GM11168 (cell line): ENCODE data around the gene CYP27B1.

ENCODE experiments used
- in situ Hi-C: fragments of 300-500 bp; cut with MboI; formaldehyde crosslinking; loops from one replicate; pipeline ENCODE4 v1.12.0; 2022; ENCODE audit warnings: low sequenced_read_pairs; ENCODE audit not compliant: unreplicated experiment

Gene CYP27B1

DNA sequence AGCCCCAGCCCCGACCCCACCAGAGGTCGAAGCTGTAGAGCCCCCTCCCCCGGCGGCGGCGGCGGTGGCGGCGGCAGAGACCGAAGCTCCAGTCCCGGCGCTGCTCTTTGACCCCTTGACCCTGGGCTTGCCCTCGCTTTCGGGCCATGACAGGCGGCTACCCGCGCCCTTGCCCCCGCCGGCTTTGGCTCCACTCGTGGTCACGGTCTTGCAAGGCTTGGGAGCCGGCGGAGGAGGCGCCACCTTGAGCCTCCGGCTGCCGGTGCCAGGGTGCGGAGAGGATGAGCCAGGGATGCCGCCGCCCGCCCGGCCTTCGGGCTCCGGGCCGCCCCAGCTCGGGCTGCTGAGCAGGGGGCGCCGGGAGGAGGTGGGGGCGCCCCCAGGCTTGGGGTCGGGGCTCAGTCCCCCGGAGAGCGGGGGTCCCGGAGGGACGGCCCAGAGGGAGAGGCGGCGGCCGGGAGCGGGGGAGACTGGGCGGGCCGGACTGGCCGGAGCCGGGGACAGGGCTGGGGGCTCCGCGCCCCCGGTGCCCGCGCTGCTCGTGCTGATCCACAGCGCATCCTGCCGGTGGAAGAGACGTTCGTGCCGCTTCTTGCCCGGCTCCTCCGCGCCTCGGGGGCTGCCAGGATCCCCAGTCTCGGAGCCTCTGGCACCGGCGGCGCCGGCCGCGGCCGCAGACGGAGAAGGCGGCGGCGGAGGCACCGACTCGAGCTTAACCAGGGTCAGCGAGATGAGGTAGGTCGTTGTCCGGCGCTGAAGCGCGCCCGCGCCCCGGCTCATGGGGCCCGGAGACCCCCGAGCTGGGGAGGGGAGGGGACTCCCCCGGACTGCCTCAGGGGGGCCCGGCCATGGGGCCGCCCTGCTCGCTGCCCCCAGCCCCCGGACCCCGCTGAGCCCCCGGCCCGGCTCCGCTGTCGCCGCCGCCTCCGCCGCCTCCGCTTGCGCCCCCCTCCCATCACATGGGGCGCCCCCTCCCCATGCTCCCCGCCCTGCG, 29.1 kb downstream of the CYP27B1 start:
- in situ Hi-C loops: no loop called here

DNA sequence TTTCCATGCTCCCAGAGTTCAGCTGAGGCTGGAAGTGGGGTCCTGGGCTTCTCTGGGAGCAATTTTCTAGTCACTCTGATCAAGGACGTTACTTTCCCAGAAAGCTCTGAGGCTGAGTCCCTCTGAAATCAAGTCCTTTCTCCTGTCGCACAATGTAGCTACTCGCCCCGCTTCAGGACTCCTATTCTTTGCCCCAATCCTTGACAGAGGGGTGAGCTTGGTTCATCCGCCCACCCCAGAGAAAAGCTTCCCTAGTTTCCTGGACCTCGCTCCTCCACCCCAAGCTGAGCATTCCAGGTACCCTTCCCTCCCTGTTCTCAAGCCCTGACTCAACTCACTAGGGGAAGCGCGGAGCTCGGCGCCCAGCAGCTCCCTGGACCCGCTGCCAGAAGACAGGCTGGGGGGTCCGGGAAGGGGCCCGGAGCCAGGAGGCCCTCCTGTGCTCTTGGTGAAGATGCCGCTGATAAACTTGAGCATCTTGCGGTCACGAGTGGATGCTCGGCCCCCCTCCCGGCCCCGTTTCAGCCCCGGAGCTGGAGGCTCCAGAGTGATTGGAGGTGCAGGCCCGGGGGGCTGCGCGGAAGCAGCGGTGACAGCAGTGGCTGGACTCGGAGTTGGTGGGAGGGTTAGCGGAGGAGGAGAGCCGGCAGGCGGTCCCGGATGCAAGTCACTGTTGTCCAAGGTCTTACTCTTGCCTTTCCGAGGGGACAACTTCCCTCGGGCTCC, 30.0 kb downstream of the CYP27B1 start:
- in situ Hi-C loops: no loop called here

GRCh38 chr12:57735952-57736740, 30.7 kb downstream of the CYP27B1 start:
- in situ Hi-C loops: no loop called here

GRCh38 chr12:57735198-57735855, 31.6 kb downstream of the CYP27B1 start:
- in situ Hi-C loops: no loop called here

GRCh38 chr12:57734591-57734990, 32.3 kb downstream of the CYP27B1 start:
- in situ Hi-C loops: no loop called here

DNA sequence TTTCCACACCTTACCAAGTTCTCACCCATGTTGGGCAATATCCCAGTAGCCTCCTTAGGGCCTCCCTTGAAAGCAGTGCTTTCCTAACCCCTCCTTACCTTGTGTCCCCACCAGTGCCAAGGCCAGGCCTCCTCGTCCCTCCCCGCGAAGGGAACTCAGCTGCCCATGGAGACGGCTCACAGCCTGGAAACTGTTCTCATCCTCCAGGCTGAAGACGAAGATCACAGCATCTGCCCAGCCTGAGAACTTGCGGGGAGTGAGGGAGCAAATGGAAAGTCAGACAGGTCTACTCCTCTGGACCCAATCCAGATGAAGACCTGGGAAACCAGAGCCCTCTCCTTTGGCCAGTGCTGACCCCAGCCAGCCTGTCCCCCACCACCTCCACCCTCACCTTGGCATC, 33.0 kb downstream of the CYP27B1 start:
- in situ Hi-C loops: no loop called here

DNA sequence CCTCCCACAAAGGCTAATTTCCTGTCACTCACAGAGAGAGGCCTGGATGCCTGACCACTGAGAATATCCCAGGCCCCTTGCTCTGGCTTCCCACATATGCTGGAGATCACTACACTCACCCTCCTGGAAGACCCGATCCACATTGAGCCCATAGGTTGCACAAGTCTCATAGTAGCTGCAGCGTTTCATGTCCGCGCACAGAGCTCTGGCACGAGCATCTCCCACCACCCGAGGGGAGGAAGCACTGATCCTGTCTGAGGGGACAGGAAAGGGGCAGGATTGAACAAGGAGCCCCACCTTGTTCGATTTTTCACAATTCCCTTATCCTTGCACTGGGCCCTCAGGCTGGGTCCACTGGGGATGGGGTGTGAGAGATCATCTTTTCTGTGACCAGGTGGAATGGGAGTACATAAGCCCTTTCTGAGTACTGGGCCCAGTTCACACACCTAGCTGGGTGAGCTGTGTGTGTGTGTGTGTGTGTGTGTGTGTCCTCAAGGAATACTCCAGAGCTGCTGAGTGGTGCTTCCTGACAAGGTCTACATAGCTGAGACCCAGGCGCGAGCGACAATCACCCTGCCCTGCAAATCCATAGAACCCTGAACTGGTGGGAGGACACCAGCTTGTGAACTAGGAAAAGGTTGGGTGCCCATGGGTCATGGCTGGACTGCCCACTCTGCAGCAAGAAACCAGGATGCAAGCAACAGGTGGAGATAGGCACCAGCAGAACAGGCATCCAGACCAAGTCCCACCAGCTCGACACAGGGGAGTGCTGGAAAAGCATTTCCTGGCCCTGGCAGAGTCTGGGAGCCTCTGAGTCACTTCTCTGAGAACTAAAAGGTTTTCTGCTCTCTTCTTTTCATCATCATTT, 33.9 kb downstream of the CYP27B1 start:
- in situ Hi-C loops: no loop called here

DNA sequence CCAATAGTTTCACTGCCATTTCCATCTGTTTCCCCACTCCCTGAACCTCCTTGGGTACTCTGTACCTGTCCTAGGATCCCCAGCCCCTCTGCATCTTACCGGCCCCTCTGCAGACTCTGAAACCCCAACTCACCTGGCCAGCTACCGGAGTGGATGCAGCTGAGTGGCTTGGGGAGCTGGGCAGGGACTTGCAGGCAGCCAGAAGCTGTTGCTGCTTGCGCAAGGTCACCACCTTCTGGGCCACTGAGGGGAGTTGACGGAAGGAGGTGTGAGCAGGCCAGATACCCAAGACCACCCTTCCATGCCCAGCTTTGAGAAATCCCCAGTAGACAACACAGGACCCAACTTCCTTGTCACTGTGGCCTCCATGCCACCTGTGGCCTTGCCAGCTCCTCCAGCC, 34.6 kb downstream of the CYP27B1 start:
- in situ Hi-C loops: no loop called here

DNA sequence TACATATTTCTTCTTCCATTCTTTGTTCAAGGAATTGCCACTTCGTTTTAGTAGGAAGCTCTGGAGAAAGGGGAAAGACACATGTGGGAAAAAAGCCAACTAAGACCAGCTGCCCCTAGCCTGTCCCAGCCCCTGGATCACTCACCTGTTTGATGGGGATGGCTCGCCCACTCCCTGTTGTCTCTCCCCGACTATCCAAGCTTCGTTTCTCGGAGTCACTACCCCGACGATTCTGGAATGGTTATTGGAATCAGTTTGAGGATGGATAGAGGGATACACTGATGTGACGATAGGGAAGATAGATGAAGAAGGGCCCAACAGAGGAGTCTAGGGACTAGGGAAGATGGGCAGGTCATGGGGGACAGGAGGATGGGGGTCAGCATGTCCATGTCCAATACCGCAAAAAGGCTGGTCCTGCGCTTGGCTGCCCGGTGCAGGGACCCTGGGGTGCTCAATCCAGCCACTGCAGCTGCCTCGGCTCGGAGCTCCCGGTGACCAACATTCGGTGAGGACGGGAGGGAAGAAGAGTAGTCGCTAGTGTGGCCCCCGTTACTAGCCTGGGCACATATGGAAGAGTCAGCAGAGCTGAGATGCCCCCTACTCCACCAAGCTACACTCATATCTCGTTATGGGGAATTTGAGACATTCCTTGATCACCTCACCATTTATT, 35.3 kb downstream of the CYP27B1 start:
- in situ Hi-C loops: no loop called here

DNA sequence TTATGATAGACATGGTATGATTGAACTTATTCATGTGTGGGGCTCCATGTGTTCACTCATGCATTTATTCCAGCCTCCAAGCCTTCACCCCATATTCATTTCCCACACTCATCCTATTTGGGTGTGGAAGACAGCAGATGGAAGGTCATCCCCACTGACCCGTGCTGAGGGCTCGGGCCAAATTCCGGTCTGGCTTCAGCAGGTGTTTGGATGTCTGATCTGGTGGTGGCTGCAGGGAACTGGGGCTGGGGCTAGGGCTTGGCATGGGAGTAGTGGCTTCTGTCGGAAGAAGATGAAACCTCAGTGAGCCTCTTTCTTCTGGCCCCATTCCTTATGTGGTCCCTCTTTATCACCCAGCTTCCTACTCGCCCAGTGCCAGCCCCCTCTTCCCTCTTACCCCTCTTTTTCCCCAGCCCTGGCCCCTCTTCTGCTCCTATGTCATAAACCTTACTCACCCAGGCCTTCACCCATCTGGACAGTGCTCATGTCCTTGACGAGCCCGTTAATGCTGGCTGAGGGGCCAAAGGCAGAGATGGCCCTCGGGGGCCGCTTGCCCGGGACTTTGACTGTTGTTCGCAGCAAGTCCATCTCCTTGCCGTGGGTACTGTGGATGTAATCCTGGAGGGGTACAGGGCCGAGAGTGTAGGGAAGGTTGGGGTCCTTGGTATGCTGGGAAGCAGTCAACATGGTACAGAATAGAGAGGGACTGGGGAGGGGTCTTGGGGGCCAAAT, 36.4 kb downstream of the CYP27B1 start:
- in situ Hi-C loops: no loop called here

DNA sequence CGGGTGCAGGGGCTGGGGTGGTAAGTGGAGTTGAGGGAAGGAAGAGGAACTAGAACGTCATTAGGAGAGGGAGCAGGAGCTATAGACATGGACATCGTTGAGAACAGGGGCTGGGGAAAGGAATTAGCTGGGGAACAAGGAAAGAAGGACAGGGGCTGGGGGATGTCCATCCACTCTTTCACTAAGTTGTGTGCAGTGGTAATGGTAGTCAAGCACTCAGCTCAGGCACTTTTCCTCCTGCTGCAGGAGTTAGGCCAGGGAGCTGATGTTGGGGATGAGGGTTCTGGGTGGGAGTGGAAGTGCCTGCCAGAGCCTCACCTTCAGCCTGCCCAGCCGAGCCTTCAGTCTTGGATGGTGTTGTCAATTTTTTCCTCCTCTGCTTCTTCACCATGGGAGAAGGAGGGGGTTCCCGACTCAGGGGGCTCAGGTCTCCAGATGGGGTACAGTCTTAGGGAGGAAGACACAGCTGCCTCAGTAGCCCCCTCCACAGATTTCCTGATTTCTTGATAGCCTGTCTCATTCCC, 37.5 kb downstream of the CYP27B1 start:
- in situ Hi-C loops: no loop called here

DNA sequence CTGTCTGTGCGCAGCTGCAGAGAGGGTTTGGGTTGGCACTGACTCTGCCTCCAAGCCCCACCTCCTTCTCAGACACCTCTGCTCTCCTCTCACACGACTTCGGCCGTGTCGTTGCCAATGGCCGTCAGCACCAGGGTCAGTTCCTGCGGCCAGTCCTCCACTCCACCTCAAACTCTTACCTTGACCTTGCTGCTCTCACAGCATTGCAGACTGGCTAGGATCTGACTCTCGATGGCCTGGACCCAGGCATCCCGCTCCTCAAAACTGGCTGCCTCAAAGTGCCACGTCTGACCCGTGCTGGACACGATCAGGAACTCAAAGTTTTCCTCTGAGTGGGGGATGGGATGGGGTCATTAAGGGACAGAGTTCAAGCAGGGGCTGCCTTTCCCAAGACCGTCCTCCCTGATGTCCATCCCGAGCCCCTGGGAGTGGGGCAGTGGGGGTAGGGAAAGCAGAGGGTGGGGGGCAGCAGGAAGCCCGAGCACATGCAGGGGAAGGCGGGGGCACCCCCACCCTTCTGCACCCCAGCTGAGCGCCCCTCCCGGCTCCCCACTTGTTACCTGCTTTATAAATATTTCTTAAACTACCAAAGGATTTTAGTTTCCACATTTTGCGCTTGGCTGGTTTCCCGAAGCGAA, 39.0 kb downstream of the CYP27B1 start:
- in situ Hi-C loops: no loop called here

- in situ Hi-C loops: no loop called here
Measured at GRCh38 chr12:57726884-57727757, 39.8 kb downstream of the CYP27B1 start.

GRCh38 chr12:57726151-57726883, 40.6 kb downstream of the CYP27B1 start:
- in situ Hi-C loops: no loop called here

DNA sequence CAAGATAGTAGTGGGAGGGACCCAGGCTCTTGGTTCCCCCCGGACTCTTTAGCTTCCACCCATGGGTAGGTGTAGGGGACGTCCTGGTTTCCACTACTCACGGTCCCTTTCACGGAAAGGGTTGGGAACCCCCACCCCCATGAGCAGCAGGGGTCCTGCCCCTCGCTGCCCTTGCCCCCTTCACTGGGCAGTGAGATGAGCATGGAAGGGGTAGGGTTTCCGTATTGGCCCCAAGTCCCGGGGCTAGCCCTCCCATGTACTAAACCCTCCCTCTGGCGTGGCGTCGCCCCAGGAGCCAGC, 41.1 kb downstream of the CYP27B1 start:
- in situ Hi-C loops: no loop called here
